GM21529 (cell line): ENCODE results near the gene ADGRL2.

Experiments used
- ATAC-seq: cut with Tn5 transposase; IDR thresholded peaks from one replicate; pipeline ENCODE4 v1.9.1; 2021; ENCODE audit not compliant: unreplicated experiment

Gene ADGRL2

GRCh38 chr1:81899214-81899821 lies 98.6 kb downstream of the ADGRL2 start:
- no peak for ATAC-seq

DNA sequence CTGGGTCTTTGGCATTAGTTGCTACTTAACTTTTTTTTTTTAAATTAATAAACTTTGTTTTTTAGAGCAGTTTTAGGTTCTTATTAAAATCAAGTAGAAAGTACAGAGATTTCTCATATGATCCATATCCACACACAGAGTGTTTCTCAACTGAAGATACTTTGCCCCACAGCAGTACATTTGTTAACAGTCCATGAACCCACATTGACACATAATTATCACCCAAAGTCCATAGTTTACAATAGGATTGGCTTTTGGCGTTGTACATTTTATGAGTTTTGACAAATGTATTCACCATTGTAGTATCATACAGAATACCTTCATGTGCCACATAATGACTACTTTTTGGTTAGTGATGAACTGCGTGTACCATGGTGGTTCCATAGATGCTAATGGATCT lies 106.8 kb downstream of the ADGRL2 start:
- no peak for ATAC-seq

- no peak for ATAC-seq
These were observed 111.6 kb downstream of the ADGRL2 start for GRCh38 chr1:81912383-81912782.

DNA sequence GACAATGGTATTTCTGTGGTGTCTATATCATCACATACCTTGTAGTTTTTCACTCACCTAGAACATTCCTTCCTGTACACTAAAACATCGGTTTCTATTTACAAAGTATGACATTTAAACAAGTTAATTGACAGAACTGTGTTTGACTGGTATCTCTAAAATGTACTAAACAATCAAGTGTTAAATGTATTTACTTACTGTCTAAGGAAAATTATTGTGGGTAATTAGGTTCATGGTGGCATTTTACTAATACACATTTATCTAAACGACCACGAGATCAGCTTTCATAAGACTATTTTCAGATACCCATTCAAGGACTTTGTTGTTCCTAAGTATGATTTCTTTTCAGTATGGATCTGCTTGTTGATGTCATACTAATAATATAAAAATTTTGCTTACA lies 115.2 kb downstream of the ADGRL2 start:
- ATAC-seq, result no peak

- no peak for ATAC-seq
These were observed 119.6 kb downstream of the ADGRL2 start for GRCh38 chr1:81920245-81920740.

DNA sequence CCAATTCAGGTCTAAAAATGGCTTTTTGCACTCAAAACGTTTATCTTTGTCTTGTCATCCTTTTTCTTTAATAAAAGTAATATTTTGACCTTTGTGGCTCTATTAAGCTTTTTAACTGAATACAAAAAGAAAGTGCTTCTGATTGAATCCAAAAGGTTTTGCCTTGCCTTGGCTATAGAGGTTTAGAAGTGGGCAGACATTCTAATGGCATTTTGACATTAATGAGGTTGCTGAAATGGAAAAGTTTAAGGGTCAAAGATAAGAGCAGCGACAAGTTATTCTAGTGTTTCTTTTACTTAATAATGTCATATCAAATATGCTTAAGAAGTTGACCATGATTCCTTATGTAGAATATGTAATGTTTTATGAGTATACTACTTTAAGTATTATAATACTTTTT lies 120.2 kb downstream of the ADGRL2 start:
- no peak for ATAC-seq

- ATAC-seq, result no peak
These were observed 120.6 kb downstream of the ADGRL2 start for GRCh38 chr1:81921344-81921743.

DNA sequence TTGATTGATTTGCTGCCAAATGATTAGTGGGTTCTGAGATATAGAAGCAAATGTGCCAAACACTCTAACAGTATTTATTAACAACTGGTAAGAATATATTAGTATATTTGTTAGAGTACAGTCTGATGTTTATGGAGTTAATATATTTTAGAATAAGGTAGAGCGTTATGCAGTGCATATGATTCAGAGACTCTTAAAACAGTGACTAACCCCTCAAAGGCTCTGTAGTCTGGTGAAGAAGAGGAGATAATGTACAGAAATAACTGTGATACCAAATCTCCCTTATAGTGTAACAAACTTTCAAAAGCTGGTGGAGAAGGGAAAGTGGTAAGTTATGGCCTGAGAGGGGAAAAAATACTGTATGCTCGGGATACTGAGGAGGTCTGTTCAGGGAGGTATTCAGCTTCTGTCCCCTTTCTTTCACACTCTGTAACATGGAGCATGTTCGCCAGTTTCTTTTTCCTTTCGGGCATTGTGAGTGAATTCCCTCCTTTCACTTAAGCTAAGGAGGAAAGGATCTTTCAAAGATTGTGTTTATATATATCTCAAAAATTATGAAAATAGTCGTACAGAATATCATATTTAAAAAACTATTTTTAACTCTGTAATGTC lies 121.2 kb downstream of the ADGRL2 start:
- ATAC-seq, result no peak

- ATAC-seq, result no peak
These were observed 122.2 kb downstream of the ADGRL2 start for GRCh38 chr1:81922955-81923354.

- ATAC-seq, result no peak
These were observed 128.4 kb downstream of the ADGRL2 start for GRCh38 chr1:81929106-81929505.

GRCh38 chr1:81936853-81937252 lies 136.1 kb downstream of the ADGRL2 start:
- ATAC-seq, result no peak

- no peak for ATAC-seq
These were observed 137.2 kb downstream of the ADGRL2 start for GRCh38 chr1:81937791-81938450.

- ATAC-seq, result no peak
These were observed 147.8 kb downstream of the ADGRL2 start for GRCh38 chr1:81948495-81948894.

GRCh38 chr1:81949421-81949820 lies 148.7 kb downstream of the ADGRL2 start:
- ATAC-seq, result no peak

DNA sequence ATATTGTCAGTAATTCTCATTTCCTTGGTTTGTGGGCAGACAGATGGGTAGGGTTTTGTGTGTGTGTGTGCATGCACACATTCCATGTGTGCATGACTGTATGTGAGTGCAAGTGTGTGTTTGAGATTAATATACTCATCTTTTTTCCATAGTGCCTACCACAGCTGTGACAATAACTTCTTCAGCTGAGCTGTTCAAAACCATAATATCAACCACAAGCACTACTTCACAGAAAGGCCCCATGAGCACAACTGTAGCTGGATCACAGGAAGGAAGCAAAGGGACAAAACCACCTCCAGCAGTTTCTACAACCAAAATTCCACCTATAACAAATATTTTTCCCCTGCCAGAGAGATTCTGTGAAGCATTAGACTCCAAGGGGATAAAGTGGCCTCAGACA lies 149.3 kb downstream of the ADGRL2 start:
- no peak for ATAC-seq

DNA sequence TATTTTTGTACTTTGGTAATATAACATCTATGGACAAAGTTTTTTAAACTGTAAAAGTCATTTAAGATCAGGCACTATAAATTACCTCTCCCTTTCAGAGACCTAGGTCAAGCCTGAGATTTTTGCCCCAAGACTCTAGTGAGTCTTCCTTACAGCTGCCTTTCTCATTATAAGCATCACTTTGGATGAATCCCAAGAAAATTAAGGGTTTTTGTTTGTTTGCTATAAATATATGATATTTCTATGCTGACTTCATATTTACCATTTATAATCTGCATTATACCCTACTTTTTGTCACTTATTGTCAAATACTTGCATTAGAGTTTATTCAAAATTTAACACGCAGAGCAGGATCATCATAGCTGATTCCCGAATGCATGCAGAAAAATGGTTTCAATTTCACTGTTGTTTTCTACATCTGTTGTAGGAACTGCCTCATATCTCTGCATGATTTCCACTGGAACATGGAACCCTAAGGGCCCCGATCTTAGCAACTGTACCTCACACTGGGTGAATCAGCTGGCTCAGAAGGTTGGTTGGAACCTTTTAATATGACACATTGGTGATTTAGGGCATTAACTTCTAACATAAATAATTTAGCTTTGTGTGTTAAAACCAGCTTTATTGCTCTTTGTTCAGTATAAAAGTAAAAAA lies 150.0 kb downstream of the ADGRL2 start:
- ATAC-seq, result no peak

- ATAC-seq, result no peak
These were observed 153.8 kb downstream of the ADGRL2 start for GRCh38 chr1:81954534-81955020.

GRCh38 chr1:81967951-81968350 lies 167.2 kb downstream of the ADGRL2 start:
- ATAC-seq, result no peak

- ATAC-seq, result no peak
These were observed 169.7 kb downstream of the ADGRL2 start for GRCh38 chr1:81970416-81970815.

GRCh38 chr1:81974222-81974841 lies 173.6 kb downstream of the ADGRL2 start:
- no peak for ATAC-seq

DNA sequence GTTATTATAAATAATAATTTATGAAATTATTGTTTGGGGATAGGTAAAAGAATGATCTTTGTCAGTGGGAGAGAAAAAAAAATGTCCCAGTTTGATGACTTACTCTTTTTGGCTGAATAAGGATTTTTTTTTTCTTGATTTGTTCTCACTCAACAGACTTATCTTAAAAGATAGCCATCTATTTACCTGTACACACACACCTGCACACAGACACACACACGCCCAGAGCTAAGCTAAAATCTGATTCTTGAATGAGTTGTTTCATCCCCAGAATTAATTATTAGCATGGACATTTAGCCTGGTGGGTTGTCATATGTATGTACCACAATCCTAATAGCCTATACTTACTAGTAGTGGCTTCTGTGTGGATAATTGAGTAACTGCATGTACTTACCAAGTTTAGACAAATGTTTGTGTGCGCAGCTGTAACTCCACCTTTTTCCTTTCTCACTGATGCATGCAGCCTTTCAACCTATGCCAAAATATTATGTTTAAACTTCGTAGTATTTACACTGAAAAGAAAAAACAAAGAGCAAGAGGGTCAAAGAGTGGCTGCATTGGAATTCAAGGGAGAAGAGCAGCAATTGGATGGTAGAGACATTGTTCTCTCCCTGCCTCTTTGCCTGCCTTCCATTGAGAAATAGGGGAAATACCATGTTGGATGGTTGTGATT lies 174.3 kb downstream of the ADGRL2 start:
- ATAC-seq, result no peak
